ENCODE data around the gene BTBD19. TPM values are rescaled to one million over a fixed set of nuclear protein-coding genes. Genes with fewer than 3 reads are reported as not detected.

BTBD19 gene
- total and polyA plus RNA-seq, 9 of the 15 experiments (the other 6 are each of a cell fraction or from before 2014, with no cell fraction given): 0.22 to 2.0 (median 0.95) TPM

- TF ChIP-seq HDGF (IDR thresholded peaks at IDR 0.05) (no peak), SMARCE1 (IDR thresholded peaks at IDR 0.05) (no peak), ZNF76 (CRISPR knock-in tag; IDR thresholded peaks at IDR 0.05; ENCODE audit: borderline replicate concordance) (no peak), EP400 (IDR thresholded peaks at IDR 0.05) (peak; percentile 53; the same call in 1 of the 2 replicates), CBFB (CRISPR knock-in tag; IDR thresholded peaks at IDR 0.05) (no peak), ARNT (IDR thresholded peaks at IDR 0.05) (no peak), MEF2D (tag; conservative IDR thresholded peaks at IDR 0.05; ENCODE audit: low read depth) (no peak), TCF3 (CRISPR knock-in tag; IDR thresholded peaks at IDR 0.05) (peak; percentile 23; the same call in 1 of the 2 replicates), ZNF24 (IDR thresholded peaks at IDR 0.05) (no peak), FOXK2 (conservative IDR thresholded peaks at IDR 0.05 in 1 of 2, IDR thresholded peaks at IDR 0.05 in 1 of 2; ENCODE audit: low read depth in 2 of 2) (no peak), BCLAF1 (IDR thresholded peaks at IDR 0.05; ENCODE audit: borderline replicate concordance in 1 of 2, control insufficient read depth in 1 of 2, low read depth in 2 of 2, low read length in 1 of 2) (no peak), SP1 (CRISPR knock-in tag; IDR thresholded peaks at IDR 0.05) (no peak), SAFB2 (IDR thresholded peaks at IDR 0.05; ENCODE audit: borderline replicate concordance, low read depth, low read length, severe bottlenecking) (no peak), USF1 (CRISPR knock-in tag; IDR thresholded peaks at IDR 0.05) (no peak), SIN3B (IDR thresholded peaks at IDR 0.05; ENCODE audit: low read depth) (no peak), ZNF707 (CRISPR knock-in tag; conservative IDR thresholded peaks at IDR 0.05) (no peak), CREB3L1 (IDR thresholded peaks at IDR 0.05; ENCODE audit: borderline replicate concordance, low read depth) (no peak), SPI1 (IDR thresholded peaks at IDR 0.05; ENCODE audit: borderline replicate concordance, low read depth, low read length) (0 out of 2 replicates have a peak, but pooled peaks have one; percentile 11), RAD21 (CRISPR knock-in tag; conservative IDR thresholded peaks at IDR 0.05 in 1 of 2, IDR thresholded peaks at IDR 0.05 in 1 of 2) (peak; percentile 24 to 91), ZNF589 (CRISPR knock-in tag; IDR thresholded peaks at IDR 0.05; ENCODE audit: low read depth) (no peak), GABPA (tag; conservative IDR thresholded peaks at IDR 0.05; ENCODE audit: low read depth) (no peak), ZBTB34 (CRISPR knock-in tag; IDR thresholded peaks at IDR 0.05) (no peak)
These were observed 22.0 kb upstream of the BTBD19 start (continued) for GRCh38 chr1:44786138-44786840.

All from K562 (cell line).